Bronchial epithelial cell (primary cell): ENCODE results near the gene TCHHL1. TPM values are rescaled to one million over a fixed set of nuclear protein-coding genes. Genes with fewer than 3 reads are reported as not detected.

Source experiments
- DNase-seq: peaks from one replicate; pipeline ENCODE4 v3.0.0-alpha.2; 2010; ENCODE audit warnings: low read depth
- FAIRE-seq: peaks from 2 replicates; lab custom pipeline; 2011; peaks lifted over from hg19 to GRCh38; lab: Jason Lieb, UNC
- H3K27me3 ChIP-seq: 2 replicates; pipeline ENCODE4 v1.5.1; 2011; ENCODE audit warnings: low read length; ENCODE audit not compliant: control insufficient read depth, insufficient read depth
- H3K36me3 ChIP-seq: 2 replicates; pipeline ENCODE4 v1.5.1; 2011; ENCODE audit warnings: low read length; ENCODE audit not compliant: control insufficient read depth, insufficient read depth
- H3K4me3 ChIP-seq: 2 replicates; pipeline ENCODE4 v1.5.1; 2011; ENCODE audit warnings: mild to moderate bottlenecking, low read depth, low read length, control low read depth
- CTCF ChIP-seq: IDR thresholded peaks from 2 replicates; pipeline ENCODE4 v1.5.1; 2011; ENCODE audit warnings: mild to moderate bottlenecking, moderate library complexity, low read length, control low read depth, inconsistent platforms; ENCODE audit not compliant: insufficient read depth, severe bottlenecking
- total RNA-seq: library from RNA; depleted of rRNA; stranded (reverse); fragments of >200 nt; gene quantifications from 2 replicates; pipeline ENCODE4 v1.2.1, GENCODE V29; 2014

Gene TCHHL1
- total RNA-seq: not detected in 2 replicates

GRCh38 chr1:152089014-152089674 is at the start of gene TCHHL1:
TSS of gene TCHHL1 (minus strand) at chr1:152089064. CDS start at chr1:152088143, 921 bp downstream.
- H3K27me3 ChIP-seq: peaks cover 6% of the 10 kb centered on the region
- no peaks in the 10 kb centered on the region for H3K36me3 ChIP-seq
- DNase-seq: no peak
- no peak within 1 kb of the TSS for H3K4me3 ChIP-seq
- no peak for TF ChIP-seq CTCF
- no peak for FAIRE-seq

DNA sequence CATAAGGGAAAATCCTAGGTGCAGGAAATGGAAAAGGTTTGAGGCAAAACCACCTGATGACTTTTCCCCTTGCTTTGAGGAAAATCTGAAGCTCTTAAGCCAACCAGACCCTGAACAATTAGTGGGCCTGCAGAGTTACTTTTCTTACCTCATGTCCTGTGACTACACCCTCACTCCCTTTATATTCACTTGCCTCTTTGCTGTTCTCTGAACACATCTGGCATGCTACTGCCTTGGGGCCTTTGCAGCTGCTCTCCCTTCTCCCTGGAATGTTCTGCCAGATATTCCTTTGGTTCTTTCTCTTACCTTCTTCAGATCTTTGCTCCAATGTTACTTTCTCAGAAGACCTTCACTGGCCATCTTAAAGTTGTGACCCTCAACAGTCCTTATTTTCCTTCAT is 48.4 kb upstream of the TCHHL1 start:
- DNase-seq: no peak
- no peak for FAIRE-seq

DNA sequence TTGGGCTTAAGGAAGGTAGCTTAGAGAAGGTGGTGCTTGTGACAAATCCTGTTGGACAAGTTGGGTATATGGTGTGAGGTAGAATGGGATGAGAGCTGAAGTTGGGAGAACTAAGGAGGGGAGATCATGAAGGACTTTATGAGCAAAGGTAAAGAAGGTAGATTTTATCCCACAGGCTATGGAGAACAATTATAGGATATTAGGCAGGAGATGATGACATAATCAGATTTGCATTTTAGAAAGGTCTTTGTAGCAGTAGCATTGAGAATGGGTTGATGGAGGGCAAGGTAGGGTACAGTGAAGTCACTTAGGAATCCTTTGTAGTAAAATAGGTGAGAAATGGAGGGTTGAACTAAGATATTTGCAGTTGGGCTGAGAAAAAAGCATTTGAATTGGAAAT is 41.3 kb upstream of the TCHHL1 start:
- no peak for DNase-seq
- TF ChIP-seq CTCF: no peak
- Histone ChIP-seq H3K36me3 (no peaks in the 10 kb centered on the region), H3K4me3 (no peak overlapping the region), H3K27me3 (peaks cover 8% of the 10 kb centered on the region)
- FAIRE-seq: no peak

More for the DNA sequence above, 48.4 kb upstream of the TCHHL1 start:
- H3K36me3 ChIP-seq: no peaks in the 10 kb centered on the region
- no peak overlapping the region for H3K4me3 ChIP-seq
- H3K27me3 ChIP-seq: peaks cover 1% of the 10 kb centered on the region
- TF ChIP-seq CTCF: no peak

DNA sequence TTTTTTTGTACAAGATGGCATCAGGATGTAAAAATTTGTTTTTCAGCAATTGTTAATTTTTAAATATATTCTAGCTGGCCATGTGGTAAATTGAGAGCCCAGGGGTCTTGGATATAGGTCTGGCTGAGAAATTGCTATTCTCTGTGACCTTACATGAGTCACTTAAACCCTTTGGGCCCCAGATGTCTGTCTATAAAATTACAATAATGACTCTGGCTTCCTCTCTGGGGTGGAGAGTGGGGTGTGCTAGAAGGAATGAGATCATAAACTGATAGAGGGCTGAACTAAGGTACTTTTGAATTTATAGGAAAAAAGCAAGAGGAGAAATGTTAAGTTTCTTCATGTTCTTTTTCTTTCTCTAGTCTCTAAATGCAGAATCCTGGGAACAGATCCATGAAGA is 38.8 kb upstream of the TCHHL1 start:
- FAIRE-seq: no peak

DNA sequence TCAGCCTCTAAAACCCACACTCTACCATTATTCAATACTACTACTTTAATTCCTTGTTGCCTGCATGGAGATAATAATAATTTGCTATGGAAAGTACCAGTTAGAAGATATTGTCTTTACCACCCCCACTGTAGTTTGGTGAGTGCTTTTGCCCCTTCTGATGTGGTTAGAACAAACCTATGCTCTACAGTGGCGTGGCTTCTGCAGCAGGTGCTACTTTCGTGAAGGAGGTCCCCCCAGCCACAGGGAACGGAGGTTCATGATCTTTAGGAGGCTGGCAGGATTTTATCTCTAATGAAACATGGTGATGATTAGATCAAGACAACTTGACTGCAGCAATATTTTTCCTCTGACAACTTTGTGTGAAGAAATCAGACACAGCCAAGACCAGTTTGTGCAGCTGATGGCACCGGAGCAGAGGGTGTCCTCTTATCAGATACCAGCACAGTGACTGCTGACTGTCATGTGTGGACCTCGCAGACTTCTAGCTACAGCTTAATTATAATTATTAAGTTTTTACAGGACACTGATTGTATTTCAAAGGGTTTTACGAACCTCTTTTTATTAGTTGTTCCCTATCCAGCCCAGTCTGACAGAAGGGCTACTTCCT is 37.1 kb upstream of the TCHHL1 start:
- no peak for FAIRE-seq

More for the DNA sequence above, 38.8 kb upstream of the TCHHL1 start:
- DNase-seq: no peak
- peaks cover 12% of the 10 kb centered on the region for H3K27me3 ChIP-seq
- no peak for TF ChIP-seq CTCF
- no peaks in the 10 kb centered on the region for H3K36me3 ChIP-seq
- H3K4me3 ChIP-seq: no peak overlapping the region

More for the DNA sequence above, 37.1 kb upstream of the TCHHL1 start:
- no peak for TF ChIP-seq CTCF
- no peak overlapping the region for H3K4me3 ChIP-seq
- peaks cover 10% of the 10 kb centered on the region for H3K27me3 ChIP-seq
- no peak for DNase-seq
- H3K36me3 ChIP-seq: no peaks in the 10 kb centered on the region
